C4-2B (cell line): ENCODE measurements around the gene OR13H1.

Experiments
- ZFX ChIP-seq: fragments of 450-650 bp; IDR thresholded peaks from 2 replicates; pipeline ENCODE4 v1.6.1; 2017
- TF ChIP-seq, protein P1 (sequence below): fragments of 450-650 bp; conservative IDR thresholded peaks from 2 replicates; pipeline ENCODE4 v1.5.1; 2017; ENCODE audit warnings: mild to moderate bottlenecking

DNA sequence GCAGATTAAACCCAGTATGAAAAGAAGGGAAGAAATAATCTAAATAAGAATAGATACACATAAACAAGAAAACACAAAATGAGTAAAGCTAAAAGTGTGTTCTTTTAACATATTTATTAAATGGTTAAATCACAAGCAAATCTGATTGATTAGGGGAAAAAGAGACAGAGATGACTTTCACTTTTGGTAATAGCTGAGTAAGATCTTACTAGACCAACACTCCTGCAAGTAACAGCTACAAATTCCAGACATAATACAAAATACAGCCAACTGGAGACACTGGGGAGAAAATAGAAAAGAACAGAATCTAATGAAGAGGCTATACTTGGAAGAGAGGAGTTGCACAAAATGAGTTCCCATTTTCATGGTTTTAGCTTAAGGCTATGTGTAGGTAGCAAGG is 33.5 kb downstream of the OR13H1 start:
- TF ChIP-seq, protein P1, sequence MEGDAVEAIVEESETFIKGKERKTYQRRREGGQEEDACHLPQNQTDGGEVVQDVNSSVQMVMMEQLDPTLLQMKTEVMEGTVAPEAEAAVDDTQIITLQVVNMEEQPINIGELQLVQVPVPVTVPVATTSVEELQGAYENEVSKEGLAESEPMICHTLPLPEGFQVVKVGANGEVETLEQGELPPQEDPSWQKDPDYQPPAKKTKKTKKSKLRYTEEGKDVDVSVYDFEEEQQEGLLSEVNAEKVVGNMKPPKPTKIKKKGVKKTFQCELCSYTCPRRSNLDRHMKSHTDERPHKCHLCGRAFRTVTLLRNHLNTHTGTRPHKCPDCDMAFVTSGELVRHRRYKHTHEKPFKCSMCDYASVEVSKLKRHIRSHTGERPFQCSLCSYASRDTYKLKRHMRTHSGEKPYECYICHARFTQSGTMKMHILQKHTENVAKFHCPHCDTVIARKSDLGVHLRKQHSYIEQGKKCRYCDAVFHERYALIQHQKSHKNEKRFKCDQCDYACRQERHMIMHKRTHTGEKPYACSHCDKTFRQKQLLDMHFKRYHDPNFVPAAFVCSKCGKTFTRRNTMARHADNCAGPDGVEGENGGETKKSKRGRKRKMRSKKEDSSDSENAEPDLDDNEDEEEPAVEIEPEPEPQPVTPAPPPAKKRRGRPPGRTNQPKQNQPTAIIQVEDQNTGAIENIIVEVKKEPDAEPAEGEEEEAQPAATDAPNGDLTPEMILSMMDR = no peak
- TF ChIP-seq ZFX = no peak
